ENCODE measurements around the gene ECHDC3. TPM values are rescaled to one million over a fixed set of nuclear protein-coding genes. Genes with fewer than 3 reads are reported as not detected.

Gene ECHDC3
- total and polyA plus RNA-seq, 2 of the 4 experiments (the other 2 are of a cell fraction) = 4.3 to 5.0 TPM

- CTCF ChIA-PET = interaction anchor here (0.7 kb wide), 1 partner anchor 60 kb away, joined by 3 read pairs; no protein-coding TSS in a partner anchor
These were observed 17.2 kb downstream of the ECHDC3 start for GRCh38 chr10:11759347-11759746.

More at GRCh38 chr10:11759347-11759746, 17.2 kb downstream of the ECHDC3 start:
- Histone ChIP-seq H2BK20ac (ENCODE audit: low read depth, low read length) (no peak overlapping the region), H2BK120ac (ENCODE audit: low read depth, low read length) (no peak overlapping the region), H3K4me2 (ENCODE audit: low read depth, low read length) (no peak overlapping the region), H4K5ac (ENCODE audit: low read depth, low read length) (no peak overlapping the region), H2AFZ (replicated peaks; ENCODE audit: low read length, poor library complexity) (no peak overlapping the region), H3K4me3 (ENCODE audit: insufficient read depth, low read depth, low read length) (no peak overlapping the region), H2BK5ac (ENCODE audit: low read depth, low read length, poor library complexity, severe bottlenecking) (no peak overlapping the region), H3K23ac (ENCODE audit: low read depth, low read length) (no peak overlapping the region), H3K56ac (ENCODE audit: extremely low read depth, insufficient read depth, low read length) (no peak overlapping the region), H3K9me1 (ENCODE audit: insufficient read depth, low read length) (no peaks in the 10 kb centered on the region), H2AK5ac (ENCODE audit: low read depth, low read length) (no peak overlapping the region), H3K9ac (ENCODE audit: low read depth, low read length) (no peak overlapping the region), H2BK15ac (ENCODE audit: low read depth, low read length) (no peak overlapping the region), H4K91ac (ENCODE audit: insufficient read depth, low read depth, low read length) (no peak overlapping the region), H3K4me1 (ENCODE audit: control insufficient read depth, insufficient read depth, low read length) (peaks cover 7% of the 10 kb centered on the region; the same call in 1 of the 2 replicates), H4K8ac (ENCODE audit: low read depth in 2 of 2, low read length in 2 of 2) (no peak overlapping the region), H3K9me3 (ENCODE audit: control insufficient read depth, insufficient read depth, low read length) (no peaks in the 10 kb centered on the region), H3K4ac (ENCODE audit: low read depth, low read length) (no peak overlapping the region), H3K27me3 (ENCODE audit: control insufficient read depth, insufficient read depth, low read length) (no peaks in the 10 kb centered on the region), H3K79me1 (ENCODE audit: low read depth in 1 of 2, low read length in 2 of 2) (no peaks in the 10 kb centered on the region), H3K18ac (ENCODE audit: low read depth, low read length) (no peak overlapping the region), H4K20me1 (ENCODE audit: insufficient read depth, low read length) (peaks cover 3% of the 10 kb centered on the region; the same call in 1 of the 2 replicates), H3K14ac (replicated peaks; ENCODE audit: low read depth, low read length) (no peak overlapping the region), H3K36me3 (ENCODE audit: control insufficient read depth, insufficient read depth, low read length) (peaks cover 2% of the 10 kb centered on the region; the same call in 1 of the 2 replicates), H3K27ac (ENCODE audit: insufficient read depth, low read length) (no peak overlapping the region), H2AK9ac (replicated peaks; ENCODE audit: low read depth, low read length, poor library complexity) (no peak overlapping the region)
- no peak for TF ChIP-seq NFE2L2 (IDR thresholded peaks at IDR 0.05; ENCODE audit: low read depth, low read length)
- TF ChIP-seq CHD1 (IDR thresholded peaks at IDR 0.05; ENCODE audit: low read depth, low read length) = no peak
- no peak for TF ChIP-seq MAZ (IDR thresholded peaks at IDR 0.05; ENCODE audit: borderline replicate concordance, low read depth, low read length)
- TF ChIP-seq CEBPB (IDR thresholded peaks at IDR 0.05; ENCODE audit: low read depth, low read length) = no peak
- no peak for TF ChIP-seq SMC3 (IDR thresholded peaks at IDR 0.05; ENCODE audit: low read depth, low read length)
- TF ChIP-seq CTCF (conservative IDR thresholded peaks at IDR 0.05; ENCODE audit: low read depth, low read length) = no peak
- no peak for TF ChIP-seq POLR2A (IDR thresholded peaks at IDR 0.05; ENCODE audit: low read depth, low read length)
- no peak for TF ChIP-seq ELK1 (IDR thresholded peaks at IDR 0.05; ENCODE audit: borderline replicate concordance, low read depth, low read length)
- TF ChIP-seq RCOR1 (IDR thresholded peaks at IDR 0.05; ENCODE audit: insufficient replicate concordance, low read length) = no peak
- TF ChIP-seq USF2 (IDR thresholded peaks at IDR 0.05; ENCODE audit: low read depth, low read length) = no peak
- TF ChIP-seq MAFK (IDR thresholded peaks at IDR 0.05; ENCODE audit: low read depth, low read length) = no peak
- no peak for TF ChIP-seq RAD21 (IDR thresholded peaks at IDR 0.05; ENCODE audit: low read length)
- no peak for TF ChIP-seq FOS (IDR thresholded peaks at IDR 0.05; ENCODE audit: low read depth, low read length)
- dilution Hi-C loops (cut with HindIII; ENCODE audit: low sequenced_read_pairs, unreplicated experiment) = no loop called here
- no TSS peak for BruUV-seq (replicated peaks)
- 83% methylated on average over 1 of the region's 8 CpGs; no CpG with 5 or more reads in 1 of the 2 experiments for WGBS, 2 experiments (ENCODE audit: extremely low coverage in 2 of 2, insufficient read length in 1 of 2)
- POLR2A ChIA-PET (ENCODE audit: unreplicated experiment) = no interaction called here
- in situ Hi-C loops (cut with MboI; ENCODE audit: low sequenced_read_pairs) = loop anchor here (10.0 kb wide), 1 partner anchor 245 kb away; no protein-coding TSS in a partner anchor
- no peak for ATAC-seq (ENCODE audit: low read depth)
- no peak for DNase-seq
- intact Hi-C loops (cut with micrococcal nuclease) = loop anchor here (5.0 kb wide), 1 partner anchor 337 kb away; no protein-coding TSS in a partner anchor

Data from IMR-90 (cell line).